Mammary epithelial cell (primary cell): Measurements from ENCODE around the gene BCL7C.

Source experiments
- EZH2 ChIP-seq: IDR thresholded peaks from 2 replicates; pipeline ENCODE4 v1.6.1; 2012; ENCODE audit warnings: low read length, inconsistent platforms, borderline replicate concordance
- TF ChIP-seq, protein P1 (sequence below), 2 donors: IDR thresholded peaks in 1 of 2; conservative IDR thresholded peaks in 1 of 2; 2 replicates each; pipeline ENCODE4 v1.5.1; 2011 to 2012; ENCODE audit warnings: inconsistent platforms in 2 of 2, low read length in 2 of 2, mild to moderate bottlenecking in 2 of 2, control low read depth in 1 of 2, low read depth in 1 of 2; ENCODE audit not compliant: insufficient read depth in 1 of 2; ENCODE audit errors: extremely low read depth in 1 of 2

DNA sequence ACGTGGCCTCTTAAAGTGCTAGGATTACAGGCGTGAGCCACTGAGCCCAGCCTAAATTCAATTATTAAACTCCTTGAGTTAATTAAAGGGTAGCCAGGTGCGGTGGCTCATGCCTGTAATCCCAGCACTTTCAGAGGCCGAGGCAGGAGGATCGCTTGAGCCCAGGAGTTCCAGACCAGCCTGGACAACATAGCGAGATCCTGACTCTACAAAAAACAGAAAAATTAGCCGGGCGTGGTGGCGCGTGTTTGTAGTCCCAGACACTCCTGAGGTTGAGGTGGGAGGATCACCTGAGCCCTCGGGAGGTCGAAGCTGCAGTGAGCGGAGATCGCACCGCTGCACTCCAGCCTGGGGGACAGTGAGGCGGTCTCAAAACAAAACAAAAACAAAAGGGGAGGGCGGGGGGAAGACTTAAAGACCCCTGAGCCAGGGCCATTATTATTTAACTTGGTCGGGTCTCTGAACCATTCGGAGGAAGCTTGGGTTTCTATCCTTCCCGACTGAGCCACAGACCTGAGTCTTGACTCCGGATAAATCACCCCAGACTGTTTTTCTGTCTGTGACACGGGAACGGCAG is 19.5 kb downstream of the BCL7C start:
- TF ChIP-seq, protein P1, sequence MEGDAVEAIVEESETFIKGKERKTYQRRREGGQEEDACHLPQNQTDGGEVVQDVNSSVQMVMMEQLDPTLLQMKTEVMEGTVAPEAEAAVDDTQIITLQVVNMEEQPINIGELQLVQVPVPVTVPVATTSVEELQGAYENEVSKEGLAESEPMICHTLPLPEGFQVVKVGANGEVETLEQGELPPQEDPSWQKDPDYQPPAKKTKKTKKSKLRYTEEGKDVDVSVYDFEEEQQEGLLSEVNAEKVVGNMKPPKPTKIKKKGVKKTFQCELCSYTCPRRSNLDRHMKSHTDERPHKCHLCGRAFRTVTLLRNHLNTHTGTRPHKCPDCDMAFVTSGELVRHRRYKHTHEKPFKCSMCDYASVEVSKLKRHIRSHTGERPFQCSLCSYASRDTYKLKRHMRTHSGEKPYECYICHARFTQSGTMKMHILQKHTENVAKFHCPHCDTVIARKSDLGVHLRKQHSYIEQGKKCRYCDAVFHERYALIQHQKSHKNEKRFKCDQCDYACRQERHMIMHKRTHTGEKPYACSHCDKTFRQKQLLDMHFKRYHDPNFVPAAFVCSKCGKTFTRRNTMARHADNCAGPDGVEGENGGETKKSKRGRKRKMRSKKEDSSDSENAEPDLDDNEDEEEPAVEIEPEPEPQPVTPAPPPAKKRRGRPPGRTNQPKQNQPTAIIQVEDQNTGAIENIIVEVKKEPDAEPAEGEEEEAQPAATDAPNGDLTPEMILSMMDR (conservative IDR thresholded peaks at IDR 0.05 in 1 of 2, IDR thresholded peaks at IDR 0.05 in 1 of 2; ENCODE audit: extremely low read depth in 1 of 2, insufficient read depth in 1 of 2, low read depth in 1 of 2, low read length in 2 of 2) = no peak
- TF ChIP-seq EZH2 = no peak
